Bone marrow (tissue), 2 donors: ENCODE data around the gene POLG.

Experiments used
- DNase-seq, 2 donors: peaks; one replicate each; lab custom pipeline; 2025; lab: John Stamatoyannopoulos, UW

The POLG gene

DNA sequence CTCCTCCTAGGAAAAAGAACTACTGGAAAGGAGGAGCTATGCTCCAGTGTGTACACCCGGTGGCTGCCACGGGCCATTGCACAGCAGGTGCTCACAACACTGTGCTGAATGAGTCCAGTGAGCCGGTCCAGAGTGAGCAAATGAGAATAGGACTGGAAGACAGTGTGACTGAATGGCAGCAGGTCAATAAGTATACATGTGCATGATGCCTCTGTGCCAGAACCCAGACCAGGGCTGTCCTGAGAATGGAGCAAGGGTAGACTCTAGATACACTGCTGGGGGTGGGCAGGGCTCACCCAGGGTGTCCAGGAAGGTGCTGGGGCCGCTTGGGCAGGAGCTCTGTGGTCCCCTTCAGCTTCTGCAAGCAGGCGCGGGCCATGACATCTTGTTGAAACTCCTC lies 8.3 kb downstream of the POLG start:
- DNase-seq, result no peak

DNA sequence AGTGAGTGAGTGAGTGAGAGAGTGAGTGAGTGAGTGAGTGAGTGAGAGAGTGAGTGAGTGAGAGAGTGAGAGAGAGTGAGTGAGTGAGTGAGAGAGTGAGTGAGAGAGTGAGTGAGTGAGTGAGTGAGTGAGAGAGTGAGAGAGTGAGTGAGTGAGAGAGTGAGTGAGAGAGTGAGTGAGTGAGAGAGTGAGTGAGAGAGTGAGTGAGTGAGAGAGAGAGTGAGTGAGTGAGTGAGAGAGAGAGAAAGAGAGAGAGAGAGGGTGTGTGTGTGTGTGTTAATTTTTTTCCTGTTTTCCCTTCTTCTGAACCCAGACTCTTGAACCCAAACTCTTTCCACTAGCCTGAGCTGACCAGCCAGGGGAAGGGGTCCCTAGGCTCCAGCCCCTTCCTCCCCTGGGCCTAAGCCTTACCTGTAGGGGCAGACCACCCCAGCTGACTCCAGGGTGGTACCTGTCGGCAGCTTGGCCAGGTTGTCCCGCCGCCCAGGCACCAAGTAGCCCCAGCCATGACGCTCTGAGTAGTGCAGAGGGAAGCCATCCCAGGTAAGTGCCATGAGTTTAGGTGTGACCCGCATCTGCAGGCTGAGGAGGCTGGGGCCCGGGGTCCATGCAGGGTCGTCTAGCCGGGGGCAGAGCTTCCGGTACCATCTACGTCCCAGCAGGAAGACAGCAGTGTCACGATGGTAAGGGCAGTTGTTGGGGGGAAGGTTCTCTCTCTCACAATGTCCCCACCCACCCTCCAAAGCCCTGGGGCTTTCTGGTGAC lies 9.4 kb downstream of the POLG start:
- no peak for DNase-seq

DNA sequence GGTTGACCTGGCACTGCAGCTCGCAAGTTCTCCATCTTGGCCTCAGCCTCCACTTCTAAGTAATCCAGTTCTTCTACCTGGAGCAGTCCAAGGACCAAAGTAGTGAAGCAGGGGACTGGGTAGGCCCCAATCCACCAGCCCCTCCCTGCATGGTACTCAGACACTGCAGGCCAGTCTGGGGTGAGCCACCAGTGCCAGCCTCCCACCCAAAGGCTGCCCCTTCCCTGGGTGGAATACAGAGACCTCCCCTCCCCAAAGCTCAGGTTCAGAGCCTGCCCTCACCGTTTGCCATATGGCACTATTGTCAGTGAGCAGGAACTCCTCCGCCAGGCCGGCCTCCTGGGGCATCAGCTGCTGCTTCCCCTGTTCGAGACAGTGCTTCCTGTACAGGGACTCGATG lies 10.8 kb downstream of the POLG start:
- DNase-seq, result no peak

DNA sequence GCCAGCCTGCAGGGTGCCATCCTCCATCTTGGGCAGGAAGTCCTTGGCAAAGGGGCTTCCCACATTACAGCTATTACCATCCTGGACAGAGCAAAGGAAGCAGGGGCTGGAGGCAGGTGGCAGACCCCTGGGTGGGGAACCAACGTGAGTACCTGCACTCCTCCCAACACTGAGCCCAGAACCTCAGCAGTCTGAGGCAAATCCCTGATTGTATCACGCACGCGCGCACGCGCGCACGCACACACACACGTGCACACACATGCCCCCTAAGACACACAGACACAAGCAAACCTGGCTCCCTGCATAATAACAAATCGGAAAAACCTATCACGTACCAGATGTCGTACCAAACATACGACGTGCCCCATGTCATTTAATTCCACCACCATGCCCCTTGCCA lies 11.8 kb downstream of the POLG start:
- no peak for DNase-seq

DNA sequence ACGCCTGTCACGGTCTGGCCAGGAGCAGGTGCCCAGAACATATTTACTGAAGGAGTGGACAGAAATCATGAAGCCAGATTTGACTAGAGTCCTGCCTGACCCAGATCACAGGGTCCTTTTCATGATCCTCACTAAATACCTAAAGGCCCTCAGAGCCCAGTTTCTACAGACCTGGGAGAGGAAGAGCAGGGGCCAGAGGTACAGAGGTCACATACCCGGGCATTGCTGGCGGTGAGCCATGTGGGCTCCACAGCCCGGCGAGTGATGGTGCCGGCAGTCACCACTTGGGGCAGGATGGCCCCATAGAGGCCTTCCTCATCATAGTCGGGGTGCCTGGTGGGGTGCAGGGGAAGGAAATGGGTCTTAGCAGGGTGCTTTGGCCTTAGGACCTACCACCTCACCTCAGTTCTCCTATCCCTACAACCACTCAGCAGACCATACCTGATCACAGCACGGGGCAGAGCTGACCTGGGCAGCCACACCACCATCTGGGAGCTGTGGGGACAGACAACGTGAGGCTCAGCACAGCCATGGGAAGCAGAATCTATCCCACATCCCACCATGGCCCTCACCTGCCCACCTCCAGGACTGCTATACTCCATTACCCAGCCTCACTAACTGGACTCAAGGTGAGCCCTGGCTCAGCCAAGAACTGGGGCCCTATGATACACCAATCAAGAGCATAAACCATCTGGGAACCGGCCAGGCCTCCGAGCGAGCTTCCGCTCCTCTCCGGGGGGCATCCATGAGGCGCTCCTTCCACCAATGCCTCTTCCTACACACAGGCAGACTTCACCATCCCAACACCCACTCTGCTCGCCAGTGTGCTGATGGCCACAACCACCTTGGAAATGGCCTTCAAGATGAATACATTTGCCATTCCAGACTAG lies 12.9 kb downstream of the POLG start:
- no peak for DNase-seq

DNA sequence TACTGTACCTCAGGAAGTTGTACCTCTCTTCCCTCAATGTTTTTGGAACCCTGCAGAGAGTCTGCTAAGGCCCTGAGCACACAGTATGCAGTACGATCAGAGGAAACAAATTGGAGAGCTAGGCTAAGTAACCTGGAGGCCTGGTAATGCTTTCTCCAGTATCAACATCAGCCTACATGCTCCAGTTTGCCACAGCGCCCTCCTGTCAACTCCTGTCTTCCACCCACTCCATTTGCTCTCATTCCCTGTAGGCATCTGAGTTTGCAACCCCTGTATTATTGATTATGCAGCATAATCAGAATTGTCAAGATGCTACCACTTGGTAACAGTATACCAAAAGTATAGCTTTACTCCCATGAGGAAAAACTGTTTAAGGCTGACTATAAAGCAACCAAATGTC lies 14.4 kb downstream of the POLG start:
- no peak for DNase-seq

DNA sequence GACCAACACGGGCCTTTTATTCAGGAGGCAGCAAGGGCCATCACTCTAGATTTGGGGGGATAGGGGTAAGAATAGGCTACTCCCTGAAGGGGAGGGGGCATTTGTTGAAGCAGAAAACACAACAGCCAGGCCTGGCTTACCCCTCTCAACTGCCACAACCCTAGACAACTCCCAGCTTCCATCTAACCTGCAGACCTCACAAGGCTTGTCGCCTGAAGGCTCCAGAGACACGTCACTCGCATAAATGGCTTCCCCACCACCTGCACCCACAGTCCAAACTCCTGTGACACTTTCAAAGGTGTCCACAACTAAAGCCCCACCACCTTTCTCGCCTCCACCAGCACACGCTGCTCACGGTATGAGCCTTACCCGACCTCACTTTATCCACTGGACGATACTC lies 14.9 kb downstream of the POLG start:
- no peak for DNase-seq

DNA sequence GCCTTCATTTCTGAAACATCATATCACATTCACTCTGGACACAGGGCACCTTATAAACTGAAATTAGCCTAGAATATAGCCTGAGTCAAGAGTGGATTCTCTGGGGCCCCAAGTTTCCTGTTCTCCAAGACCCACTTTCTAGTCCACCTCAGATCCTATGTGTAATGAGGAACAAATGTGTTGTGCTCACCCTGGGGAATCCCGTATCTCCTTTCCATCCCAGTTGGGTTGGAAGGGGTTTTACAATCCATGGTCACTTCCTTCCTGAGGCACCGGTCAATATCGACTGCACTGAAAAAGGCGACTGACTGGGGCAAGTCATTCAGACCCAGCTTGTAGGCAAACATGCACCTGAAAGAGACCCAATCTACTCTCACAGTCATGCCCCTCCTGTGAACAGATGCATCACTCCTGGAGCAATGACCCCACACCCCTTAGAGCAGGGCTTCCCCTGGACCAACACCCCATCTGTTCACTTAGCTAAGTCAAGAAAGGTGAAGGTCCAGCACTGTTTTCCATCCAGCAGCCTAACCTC lies 17.4 kb downstream of the POLG start:
- no peak for DNase-seq

DNA sequence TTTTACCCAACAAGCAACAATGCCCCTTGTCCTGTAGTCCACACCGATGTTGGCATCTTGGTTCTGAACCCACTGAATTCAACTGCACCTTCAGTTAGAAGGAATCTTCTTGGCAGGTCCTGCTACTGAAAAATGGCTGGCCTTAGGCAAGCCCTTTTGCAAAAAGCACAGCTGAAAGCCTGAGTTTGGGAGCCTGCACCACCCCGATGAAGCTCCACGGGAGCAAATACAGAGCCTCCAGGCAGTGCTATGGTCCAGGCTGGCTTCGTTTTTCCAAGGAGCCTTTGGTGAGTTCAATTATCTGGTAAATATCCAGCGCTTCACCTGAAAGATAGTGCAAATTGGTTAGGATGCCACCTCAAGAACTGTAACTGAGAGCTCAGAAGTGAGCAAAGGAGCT lies 18.1 kb downstream of the POLG start:
- no peak for DNase-seq

DNA sequence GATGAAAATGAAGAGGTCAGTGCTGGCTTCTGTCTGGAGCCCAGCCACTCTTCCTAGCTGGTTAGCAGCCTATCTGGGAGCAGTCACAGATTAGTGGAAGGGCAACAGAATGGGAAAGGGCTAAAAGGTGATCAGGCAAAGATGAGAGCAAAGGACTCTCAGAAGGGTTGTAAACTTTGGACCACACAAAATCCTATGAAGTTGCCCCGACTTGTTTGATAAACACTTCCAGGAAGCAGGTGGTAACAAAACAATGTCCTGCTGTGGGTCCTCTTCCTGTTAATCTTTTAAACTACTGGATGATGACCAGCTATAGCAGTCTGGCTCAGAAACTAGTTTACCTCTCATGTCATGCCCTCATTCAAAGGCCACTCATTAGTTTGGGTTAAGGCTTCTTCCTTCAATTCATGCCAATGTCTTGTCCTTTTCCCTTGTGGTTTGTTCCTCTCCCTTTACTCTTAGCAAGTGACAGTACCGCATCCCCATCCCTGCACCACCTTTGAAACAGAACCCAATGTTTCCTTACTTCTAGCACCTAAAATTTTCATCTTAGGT lies 19.2 kb downstream of the POLG start:
- DNase-seq, result no peak

DNA sequence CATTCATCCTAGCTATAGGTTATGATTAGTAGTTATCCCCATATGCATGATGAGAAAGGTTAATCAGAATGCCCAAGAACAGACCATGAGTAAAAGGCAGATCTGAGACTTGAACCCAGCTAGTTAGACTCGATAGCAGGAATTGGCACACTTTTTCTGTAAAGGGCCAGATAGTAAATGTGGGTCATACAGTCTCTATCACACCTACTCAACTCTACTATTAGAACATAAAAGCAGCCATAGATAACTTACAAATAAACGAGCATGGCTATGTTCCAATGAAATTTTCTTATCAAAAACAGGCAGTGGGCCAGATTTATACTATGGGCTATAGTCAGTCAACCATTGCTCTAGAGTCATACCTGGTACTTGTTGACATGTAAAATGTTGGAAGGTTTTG lies 24.6 kb downstream of the POLG start:
- no peak for DNase-seq

DNA sequence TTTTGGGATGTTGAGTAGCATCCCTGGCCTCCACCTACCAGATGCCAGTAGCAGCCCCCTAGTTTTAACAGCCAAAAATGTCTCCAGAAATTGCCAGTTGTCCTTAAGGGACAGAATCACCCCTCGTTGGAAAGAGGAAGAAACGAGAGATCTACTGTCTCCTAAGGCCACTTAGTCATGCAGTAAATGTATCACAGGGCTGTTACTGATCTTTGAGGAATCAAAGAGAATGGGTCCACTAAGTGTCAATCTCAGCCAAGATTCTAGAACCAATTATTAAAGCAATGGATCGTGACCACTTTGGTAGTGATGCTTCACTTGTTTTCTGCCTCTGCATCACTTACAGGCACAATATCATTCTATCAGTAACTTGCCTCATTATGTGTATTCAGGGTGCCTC lies 26.4 kb downstream of the POLG start:
- DNase-seq, result no peak

DNA sequence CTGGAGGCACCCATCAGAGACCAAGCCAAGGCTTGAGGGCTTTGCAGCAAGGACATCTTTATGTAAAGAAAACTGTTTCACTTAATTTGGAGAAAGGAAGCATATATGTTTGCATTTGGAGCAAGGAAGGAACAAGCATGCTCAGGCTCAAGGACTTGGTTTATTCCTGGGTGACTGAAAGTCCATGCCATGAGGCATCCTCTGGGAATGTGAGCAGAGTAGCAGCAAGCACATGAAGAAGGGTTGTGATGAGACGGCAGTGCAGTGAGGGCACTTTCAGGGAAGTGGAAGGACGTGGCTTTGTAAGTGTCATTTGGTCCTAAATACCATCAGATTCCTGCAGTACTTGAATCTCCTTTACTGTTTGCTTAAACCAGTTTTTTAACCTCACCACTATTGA lies 26.8 kb downstream of the POLG start:
- no peak for DNase-seq

DNA sequence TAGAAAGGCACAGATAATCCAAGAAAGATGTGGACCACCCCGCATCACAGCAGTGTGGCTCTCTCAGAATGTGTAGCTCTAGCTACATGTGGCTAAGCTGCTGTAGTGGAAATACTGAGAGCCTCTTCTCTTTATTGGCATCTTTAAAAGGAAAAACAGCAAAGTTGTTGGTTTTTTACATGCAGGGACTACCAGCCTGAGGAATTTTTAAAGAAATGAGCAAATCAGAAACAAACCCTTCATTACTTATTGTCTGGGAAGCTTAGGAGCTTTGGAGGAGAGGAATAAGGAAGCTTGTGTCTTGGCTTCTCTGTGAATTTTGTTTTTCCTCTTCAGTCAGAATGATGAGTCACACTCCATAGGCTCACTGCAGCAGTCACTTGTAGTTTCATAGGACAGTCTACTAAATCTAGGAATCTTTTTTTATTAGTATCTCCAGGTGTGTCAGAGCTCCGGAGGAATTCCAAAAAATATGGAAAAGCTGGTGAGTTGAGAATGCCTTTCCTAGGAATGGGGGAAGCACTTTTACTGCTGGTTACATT lies 27.5 kb downstream of the POLG start:
- DNase-seq, result no peak

DNA sequence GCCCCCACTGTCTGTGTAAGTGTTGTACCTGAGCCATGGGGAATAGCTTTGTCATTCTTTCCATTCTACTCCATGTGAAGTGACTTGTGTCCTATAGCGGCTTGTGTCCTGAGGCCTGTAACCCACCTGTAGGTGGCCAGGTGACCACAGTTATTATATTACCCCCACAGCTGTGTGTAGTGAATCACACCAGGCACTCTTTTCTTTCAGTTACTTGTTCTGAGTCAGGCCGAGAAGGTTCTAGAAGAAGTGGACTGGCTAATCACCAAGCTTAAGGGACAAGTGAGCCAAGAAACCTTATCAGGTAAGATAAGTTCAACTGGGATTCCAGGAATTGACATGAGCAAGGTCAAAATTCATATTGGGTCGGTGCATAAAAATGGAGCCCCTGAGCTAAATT lies 29.2 kb downstream of the POLG start:
- DNase-seq, result no peak

DNA sequence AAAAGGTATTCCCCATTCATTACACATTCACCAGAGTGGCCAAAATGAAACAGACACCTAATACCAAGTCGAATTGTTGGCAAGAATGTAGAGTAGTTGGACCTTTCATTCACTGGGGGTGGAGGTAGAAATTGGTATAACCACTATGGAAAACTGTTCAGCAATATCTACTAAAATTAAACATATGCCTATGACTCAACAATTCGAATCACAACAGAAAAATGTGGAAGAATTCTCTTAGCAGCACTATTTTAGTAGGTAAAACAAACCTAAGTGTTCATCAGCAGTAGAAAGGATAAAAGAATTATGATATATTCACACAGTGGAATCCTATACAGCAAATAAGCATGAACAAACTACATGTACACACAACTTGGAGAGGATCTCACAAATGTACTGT lies 30.6 kb downstream of the POLG start:
- DNase-seq, result no peak

DNA sequence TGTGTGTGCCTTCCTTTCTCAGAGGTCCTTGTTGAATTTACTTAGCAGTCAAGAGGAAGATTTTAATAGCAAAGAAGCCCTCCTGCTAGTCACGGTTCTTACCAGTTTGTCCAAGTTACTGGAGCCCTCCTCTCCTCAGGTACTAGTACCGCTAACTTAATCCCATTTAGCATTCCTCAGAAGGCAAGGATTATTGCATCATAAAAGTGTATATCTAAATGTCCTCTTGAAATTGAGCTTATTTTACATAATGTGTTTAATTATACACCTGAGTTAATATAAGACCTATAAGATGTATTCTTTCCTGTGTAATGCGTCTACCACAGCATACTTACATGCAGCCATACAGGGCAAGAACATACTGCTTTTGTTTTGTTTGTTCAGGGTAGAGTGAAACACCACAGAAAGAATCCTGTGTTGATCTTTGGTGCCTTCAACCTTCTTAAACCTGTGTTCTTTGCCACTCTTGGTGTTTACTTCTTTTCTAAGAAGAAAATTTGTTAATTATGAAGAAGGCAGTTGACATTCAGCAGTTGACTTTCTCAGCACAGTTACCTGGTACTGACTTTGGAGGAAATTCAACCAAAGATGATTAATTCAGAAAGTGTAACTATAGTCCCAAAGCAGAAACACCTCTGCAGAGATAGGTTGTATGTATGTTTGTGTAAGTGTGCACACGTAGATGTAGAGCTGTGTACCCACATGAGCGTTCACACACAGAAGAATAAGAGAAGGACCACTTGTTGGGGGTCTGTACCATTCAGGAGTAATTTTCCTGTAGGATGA lies 33.1 kb downstream of the POLG start:
- no peak for DNase-seq

DNA sequence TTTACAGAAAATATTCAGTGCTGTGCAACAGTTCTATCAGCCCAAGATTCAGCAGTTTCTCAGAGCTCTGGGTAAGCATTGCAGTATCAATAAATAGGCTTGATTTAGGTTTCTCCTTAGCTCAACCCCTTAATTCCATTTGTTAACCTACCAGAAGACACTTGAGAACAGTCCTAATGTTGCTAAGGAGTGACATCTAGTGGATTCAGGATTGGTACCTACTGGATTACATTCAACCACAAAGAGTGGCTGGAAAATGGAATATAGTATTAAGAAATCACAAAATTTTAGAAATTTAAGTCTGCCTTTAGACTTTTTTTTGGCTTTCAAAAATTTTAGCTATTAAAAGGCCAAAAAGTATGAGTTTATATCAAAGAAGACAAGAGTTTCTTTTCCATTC lies 34.7 kb downstream of the POLG start:
- DNase-seq, result no peak

DNA sequence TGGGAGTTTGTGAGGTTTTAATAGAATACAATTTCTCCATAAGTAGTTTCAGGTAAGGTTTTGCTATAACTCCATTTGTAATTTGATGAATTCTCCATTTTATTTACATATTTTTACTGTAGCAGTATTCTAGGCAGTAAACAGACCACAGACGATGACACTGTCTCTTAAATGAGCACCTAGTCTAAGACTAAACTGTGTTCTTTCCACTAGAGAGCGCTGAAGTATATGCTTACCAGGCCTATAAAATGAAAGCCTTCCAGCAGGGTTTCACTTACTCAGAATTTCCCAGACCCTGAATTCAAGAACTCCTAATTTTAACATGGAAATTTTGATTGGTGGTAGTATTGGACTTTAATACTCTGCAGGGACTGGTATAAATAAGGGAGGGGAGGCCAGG lies 41.6 kb downstream of the POLG start:
- DNase-seq, result no peak

DNA sequence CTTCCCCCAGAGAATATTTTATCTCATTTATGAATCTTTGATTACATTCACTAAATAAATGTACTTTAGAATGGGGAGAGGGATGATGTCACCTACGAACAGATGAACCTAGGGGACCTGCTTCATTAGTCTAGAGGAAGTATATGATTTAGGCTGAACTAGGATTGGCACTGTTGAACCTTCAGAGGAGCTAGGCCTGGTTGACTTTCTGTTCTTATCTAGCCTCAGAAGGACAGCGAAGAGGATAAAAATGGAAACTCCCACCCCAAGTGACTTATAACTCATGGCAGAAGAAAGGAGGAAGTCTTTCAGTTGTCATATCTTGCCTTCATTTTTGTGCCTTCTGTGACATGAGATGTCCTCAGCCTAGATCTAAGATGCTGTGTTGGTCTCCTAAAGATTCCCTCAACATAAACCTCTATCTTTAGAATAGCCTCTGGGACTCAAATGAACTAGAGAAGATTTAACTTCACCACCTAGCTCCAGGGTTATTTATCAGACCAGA lies 42.6 kb downstream of the POLG start:
- DNase-seq, result no peak

DNA sequence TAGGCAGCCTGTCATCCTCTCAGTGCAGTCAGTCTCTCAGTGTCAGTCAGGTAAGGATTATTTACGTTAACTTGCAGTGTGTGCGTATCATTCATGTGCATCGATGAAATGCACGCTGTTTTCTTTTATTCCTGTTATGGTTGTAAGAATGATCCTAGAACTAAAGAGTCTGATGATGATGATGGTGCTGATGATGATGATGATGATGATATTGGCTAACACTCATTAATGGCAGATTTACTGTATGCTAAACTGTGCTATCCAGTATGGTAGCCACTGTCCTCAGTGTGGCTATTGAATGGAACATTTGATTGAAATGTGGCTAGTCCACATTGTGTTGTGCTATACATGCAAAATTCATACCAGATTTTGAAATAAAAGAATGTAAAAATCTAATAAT lies 51.4 kb downstream of the POLG start:
- no peak for DNase-seq

DNA sequence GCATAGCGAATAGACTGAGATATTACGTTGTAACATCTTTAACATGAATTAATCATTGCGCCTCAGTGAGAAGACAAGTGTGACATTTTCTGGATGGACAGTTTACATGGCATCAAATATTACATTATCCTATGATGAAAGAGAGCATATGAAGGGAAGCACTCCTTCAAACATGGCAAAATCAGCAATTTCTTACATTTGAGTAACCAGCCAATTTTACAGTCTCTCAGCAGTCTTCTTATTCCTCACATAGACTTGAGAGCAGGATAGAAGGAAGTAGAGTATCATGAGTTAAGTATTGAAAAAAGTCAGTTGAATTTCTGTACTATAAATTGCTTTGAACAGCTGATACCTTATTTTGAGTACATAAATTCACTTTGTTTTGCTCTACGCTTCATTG lies 52.0 kb downstream of the POLG start:
- no peak for DNase-seq
